Metanephros (tissue), 1 donor: ENCODE data around the gene PVALB. TPM values are rescaled to one million over a fixed set of nuclear protein-coding genes. Genes with fewer than 3 reads are reported as not detected.

ENCODE experiments used
- total RNA-seq: library from RNA; depleted of rRNA; stranded (reverse); fragments of >200 nt; gene quantifications from one replicate; pipeline ENCODE4 v1.2.3, GENCODE V29; 2014

Gene PVALB, protein sequence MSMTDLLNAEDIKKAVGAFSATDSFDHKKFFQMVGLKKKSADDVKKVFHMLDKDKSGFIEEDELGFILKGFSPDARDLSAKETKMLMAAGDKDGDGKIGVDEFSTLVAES
- total RNA-seq, result 4.1 TPM

DNA sequence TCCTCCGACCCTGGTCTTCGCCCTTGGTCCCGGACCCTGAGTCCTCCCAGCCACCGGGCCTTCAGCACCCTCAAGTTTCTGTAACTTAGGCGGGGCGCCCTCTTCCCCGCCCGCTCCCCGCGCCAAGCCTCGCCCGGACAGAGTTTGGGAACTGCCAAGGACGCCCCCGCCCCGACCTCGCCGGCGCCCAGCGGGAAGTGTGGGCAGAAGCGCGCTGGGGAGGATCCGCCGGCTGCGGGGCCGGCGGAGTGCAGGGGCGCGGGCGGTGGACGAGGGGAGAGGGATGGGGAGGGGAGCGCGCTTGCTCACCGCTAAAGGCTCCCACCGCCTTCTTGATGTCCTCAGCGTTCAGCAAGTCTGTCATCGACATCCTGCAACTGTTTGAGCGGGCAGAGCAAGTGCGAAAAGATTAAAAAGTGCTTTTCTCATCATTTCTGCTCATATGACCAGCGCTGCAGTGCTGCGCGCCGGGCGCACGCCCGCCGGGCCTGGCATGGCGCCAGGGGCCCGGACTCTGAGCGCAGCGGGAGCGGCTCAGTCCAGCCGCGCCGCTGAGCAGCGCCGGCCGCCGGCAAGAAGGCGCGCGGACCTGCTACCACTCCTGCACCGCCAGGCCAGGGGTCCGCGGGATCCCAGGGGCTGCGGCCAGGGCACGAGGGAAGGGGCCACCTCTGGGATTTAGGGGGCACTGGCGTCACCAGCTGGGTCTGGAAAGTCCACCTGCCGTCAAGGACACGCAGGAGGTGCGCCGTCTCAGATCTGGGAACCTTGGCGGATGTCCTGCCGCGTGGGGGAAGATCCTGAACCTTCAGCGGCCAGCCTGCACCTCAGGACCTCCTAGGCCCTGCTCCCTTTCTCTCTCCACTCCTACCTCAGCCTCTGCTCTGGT, at the start of gene PVALB:
PVALB (minus strand) TSS at position 400 of the 889 bp plus-strand sequence; CDS start at position 370, 30 bp downstream.

DNA sequence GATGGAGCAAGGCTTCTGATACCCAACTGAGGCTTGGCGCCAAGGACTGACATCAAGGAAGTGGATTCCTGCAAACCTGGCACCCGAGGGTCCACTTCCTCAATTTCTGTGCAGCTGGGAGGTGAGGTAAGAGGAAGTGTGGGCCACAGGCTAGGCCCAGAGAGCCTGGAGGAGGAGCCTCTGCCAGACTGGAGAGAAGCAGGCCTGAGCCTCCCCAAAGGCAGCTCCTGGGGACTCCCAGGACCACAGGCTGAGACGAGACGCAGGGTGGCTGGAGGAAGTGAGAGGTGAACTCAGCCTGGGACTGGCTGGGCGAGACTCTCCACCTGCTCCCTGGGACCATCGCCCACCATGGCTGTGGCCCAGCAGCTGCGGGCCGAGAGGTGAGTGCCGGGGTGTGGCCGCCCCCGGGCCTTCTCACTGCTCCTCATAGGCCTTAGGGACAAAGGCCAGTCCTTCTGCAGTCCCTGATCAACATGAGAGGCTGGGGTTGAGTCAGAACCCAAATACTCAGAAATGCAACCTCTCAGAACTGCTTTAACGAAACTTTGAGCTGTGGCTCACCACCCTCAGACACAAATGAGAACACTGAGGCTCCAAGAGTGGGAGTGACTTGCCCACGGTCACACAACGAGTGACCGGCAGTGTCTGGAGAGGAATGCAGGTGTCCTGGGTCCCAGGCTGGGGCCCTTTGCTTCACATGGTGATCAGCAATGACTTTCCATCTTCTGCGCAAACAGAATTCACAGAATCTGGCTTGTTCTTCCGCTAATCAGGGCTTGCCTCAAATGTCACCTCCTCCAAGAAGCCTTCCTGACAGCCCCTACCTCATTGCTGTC, 44.2 kb upstream of the PVALB start, which contains the start of gene NCF4:
NCF4 (plus strand) TSS at position 186 of the 839 bp plus-strand sequence; CDS start at position 352, 166 bp downstream.

DNA sequence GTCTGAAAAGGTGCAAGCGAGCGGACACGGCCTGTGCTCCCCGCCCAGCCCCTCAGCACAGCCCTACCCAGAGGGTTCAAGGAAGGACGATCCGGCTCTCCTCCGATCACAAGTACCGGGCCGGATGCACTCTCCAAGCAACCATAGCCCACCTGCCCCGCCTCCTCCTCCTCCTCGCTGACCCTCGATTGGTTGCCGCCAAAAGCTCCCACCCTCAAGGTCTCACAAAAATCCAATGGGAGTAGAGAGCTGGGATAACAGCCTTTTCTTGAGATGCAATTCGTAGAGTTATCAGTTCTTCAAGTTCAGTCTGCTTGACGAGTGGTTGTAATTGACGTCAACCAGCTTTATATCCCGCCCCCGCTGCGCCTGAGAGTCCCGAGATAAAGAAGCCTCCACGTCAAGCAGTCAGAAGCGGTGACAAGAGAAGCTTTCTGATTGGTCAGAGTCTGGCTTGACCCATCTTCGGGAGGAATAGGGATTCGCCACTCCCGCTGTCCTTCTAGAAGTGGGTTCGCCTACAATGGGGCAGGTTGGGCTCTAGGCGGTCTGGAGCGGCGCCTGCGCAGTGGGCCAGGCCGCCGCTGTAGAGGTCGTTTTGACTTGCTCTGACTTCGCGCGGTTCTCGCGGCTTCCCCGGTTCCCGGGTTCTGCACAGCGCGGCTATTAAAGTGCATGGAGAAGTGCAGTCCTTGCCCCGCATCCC, 40.7 kb downstream of the PVALB start, which contains the start of gene IFT27:
IFT27 (minus strand) TSS at position 156 of the 706 bp plus-strand sequence. CDS start 412 bp downstream, outside the sequence.

Other genes starting within 250 kb of the PVALB start
- not detected for gene CACNG2, start 113.3 kb downstream of the PVALB start, total RNA-seq
- gene IFT27, start 40.9 kb downstream of the PVALB start, total RNA-seq, result 31.8 TPM
- 13.8 TPM for gene NCF4, start 44.0 kb upstream of the PVALB start, total RNA-seq
- gene CSF2RB, start 96.6 kb upstream of the PVALB start, total RNA-seq, result 7.9 TPM
- 46.2 TPM for gene TST, start 202.4 kb upstream of the PVALB start, total RNA-seq
- gene MPST, start 202.7 kb upstream of the PVALB start, total RNA-seq, result 108 TPM
- 23.3 TPM for gene KCTD17, start 234.7 kb upstream of the PVALB start, total RNA-seq